ACHN (cell line): ENCODE data around the gene GALNT9.
"Not testable (repeated sequence)": the region's sequence is repeated elsewhere in the genome, so short reads cannot be mapped to it uniquely, and the experiment has no call there.

ENCODE experiments used
- DNase-seq: peaks from one replicate; pipeline ENCODE4 v3.0.0-alpha.2; 2015
- in situ Hi-C: cut with HindIII; loops from 2 replicates; pipeline ENCODE4 v1.10.0; 2017; ENCODE audit warnings: low sequenced_read_pairs, low pct_ligation_motif_present, low pct_unique_long_range_greater_than_20kb

GALNT9 gene

GRCh38 chr12:132236930-132237771 is 92.2 kb downstream of the GALNT9 start:
- in situ Hi-C loops: no loop called here
- no peak for DNase-seq

- in situ Hi-C loops: no loop called here
- DNase-seq: no peak
Observed at GRCh38 chr12:132236129-132236929, 93.1 kb downstream of the GALNT9 start.

- no peak for DNase-seq
- in situ Hi-C loops: no loop called here
Observed at GRCh38 chr12:132235116-132235820, 94.1 kb downstream of the GALNT9 start.

- in situ Hi-C loops: no loop called here
Observed at GRCh38 chr12:132230381-132230780, 99.0 kb downstream of the GALNT9 start.

GRCh38 chr12:132229926-132230325 is 99.5 kb downstream of the GALNT9 start:
- DNase-seq: no peak
- in situ Hi-C loops: no loop called here

More at GRCh38 chr12:132230381-132230780, 99.0 kb downstream of the GALNT9 start:
- DNase-seq: no peak

GRCh38 chr12:132229193-132229760 is 100.1 kb downstream of the GALNT9 start:
- in situ Hi-C loops: no loop called here
- DNase-seq: no peak

- in situ Hi-C loops: no loop called here
Observed at GRCh38 chr12:132228476-132229192, 100.8 kb downstream of the GALNT9 start.

GRCh38 chr12:132227782-132228475 is 101.5 kb downstream of the GALNT9 start:
- DNase-seq: no peak
- in situ Hi-C loops: no loop called here

More at GRCh38 chr12:132228476-132229192, 100.8 kb downstream of the GALNT9 start:
- no peak for DNase-seq

GRCh38 chr12:132227118-132227517 is 102.3 kb downstream of the GALNT9 start:
- DNase-seq: no peak
- in situ Hi-C loops: no loop called here

- in situ Hi-C loops: no loop called here
- no peak for DNase-seq
Observed at GRCh38 chr12:132226604-132227003, 102.8 kb downstream of the GALNT9 start.

- in situ Hi-C loops: no loop called here
- DNase-seq: no peak
Observed at GRCh38 chr12:132225214-132225613, 104.2 kb downstream of the GALNT9 start.

- DNase-seq: no peak
- in situ Hi-C loops: no loop called here
Observed at GRCh38 chr12:132224484-132224883, 104.9 kb downstream of the GALNT9 start.

GRCh38 chr12:132222808-132223173 is 106.6 kb downstream of the GALNT9 start:
- in situ Hi-C loops: no loop called here
- DNase-seq: no peak

- in situ Hi-C loops: no loop called here
- peak; percentile 94 for DNase-seq
Observed at GRCh38 chr12:132222096-132222807, 107.1 kb downstream of the GALNT9 start.

GRCh38 chr12:132219761-132220160 is 109.6 kb downstream of the GALNT9 start:
- in situ Hi-C loops: not testable (repeated sequence)

GRCh38 chr12:132219323-132219722 is 110.1 kb downstream of the GALNT9 start:
- in situ Hi-C loops: no loop called here
- no peak for DNase-seq

More at GRCh38 chr12:132219761-132220160, 109.6 kb downstream of the GALNT9 start:
- not testable (repeated sequence) for DNase-seq

GRCh38 chr12:132218915-132219314 is 110.5 kb downstream of the GALNT9 start:
- DNase-seq: peak; percentile 44
- in situ Hi-C loops: no loop called here
